ENCODE results near the gene MADCAM1. TPM values are rescaled to one million over a fixed set of nuclear protein-coding genes. Genes with fewer than 3 reads are reported as not detected.
A peak's percentile ranks its signal among the peaks of the same experiment; 100 is the strongest.

MADCAM1 gene
- total RNA-seq, 1 donor from 2014 or later: 0.40 TPM

- Mint-ChIP-seq H3K4me3 (no peak overlapping the region), H3K9me3 (no peaks in the 10 kb centered on the region), H3K4me1 (peaks cover 5% of the 10 kb centered on the region), H3K27me3 (peaks cover 16% of the 10 kb centered on the region), H3K27ac (no peak overlapping the region), H3K36me3 (ENCODE audit: low read depth) (no peaks in the 10 kb centered on the region)
- TF ChIP-seq, protein P1, sequence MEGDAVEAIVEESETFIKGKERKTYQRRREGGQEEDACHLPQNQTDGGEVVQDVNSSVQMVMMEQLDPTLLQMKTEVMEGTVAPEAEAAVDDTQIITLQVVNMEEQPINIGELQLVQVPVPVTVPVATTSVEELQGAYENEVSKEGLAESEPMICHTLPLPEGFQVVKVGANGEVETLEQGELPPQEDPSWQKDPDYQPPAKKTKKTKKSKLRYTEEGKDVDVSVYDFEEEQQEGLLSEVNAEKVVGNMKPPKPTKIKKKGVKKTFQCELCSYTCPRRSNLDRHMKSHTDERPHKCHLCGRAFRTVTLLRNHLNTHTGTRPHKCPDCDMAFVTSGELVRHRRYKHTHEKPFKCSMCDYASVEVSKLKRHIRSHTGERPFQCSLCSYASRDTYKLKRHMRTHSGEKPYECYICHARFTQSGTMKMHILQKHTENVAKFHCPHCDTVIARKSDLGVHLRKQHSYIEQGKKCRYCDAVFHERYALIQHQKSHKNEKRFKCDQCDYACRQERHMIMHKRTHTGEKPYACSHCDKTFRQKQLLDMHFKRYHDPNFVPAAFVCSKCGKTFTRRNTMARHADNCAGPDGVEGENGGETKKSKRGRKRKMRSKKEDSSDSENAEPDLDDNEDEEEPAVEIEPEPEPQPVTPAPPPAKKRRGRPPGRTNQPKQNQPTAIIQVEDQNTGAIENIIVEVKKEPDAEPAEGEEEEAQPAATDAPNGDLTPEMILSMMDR (IDR thresholded peaks at IDR 0.05): no peak
- ATAC-seq (ENCODE audit: low read depth) (no peak), DNase-seq (no peak)
- ChIA-PET CTCF (no interaction called here), POLR2A (no interaction called here)
- intact Hi-C loops (cut with micrococcal nuclease): no loop called here
Measured at GRCh38 chr19:457636-458035, 38.6 kb upstream of the MADCAM1 start.

DNA sequence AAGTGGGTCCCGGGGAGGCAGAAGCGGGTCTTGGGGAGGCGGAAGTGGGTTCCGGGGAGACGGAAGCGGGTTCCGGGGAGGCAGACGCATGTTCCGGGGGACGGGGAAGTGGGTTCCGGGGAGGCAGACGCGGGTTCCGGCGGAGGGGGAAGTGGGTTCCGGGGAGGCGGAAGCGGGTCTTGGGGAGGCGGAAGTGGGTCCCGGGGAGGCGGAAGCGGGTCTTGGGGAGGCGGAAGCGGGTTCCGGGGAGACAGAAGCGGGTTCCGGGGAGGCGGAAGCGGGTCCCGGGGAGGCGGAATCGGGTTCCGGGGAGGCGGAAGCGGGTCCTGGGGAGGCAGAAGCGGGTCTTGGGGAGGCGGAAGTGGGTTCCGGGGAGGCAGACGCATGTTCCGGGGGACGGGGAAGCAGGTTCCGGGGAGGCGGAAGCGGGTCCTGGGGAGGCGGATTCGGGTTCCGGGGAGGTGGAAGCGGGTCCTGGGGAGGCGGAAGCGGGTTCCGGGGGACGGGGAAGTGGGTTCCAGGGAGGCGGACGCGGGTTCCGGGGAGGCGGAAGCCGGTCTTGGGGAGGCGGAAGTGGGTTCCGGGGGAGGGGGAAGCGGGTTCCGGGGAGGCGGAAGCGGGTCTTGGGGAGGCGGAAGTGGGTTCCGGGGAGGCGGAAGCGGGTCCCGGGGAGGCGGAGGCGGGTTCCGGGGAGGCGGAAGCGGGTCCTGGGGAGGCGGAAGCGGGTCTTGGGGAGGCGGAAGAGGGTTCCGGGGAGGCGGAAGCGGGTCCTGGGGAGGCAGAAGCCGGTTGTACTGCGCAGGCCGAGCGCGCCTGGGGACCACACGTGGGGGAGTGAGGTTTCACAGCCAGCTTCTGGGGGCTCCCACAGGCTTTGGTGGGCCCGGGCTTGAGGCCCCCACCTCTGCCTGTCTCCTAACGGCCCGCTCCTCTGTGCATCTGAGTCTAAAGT, 37.9 kb upstream of the MADCAM1 start:
- DNase-seq (no peak), ATAC-seq (ENCODE audit: low read depth) (no peak)
- ChIA-PET POLR2A (no interaction called here), CTCF (no interaction called here)
- Mint-ChIP-seq H3K4me3 (no peak overlapping the region), H3K36me3 (ENCODE audit: low read depth) (no peaks in the 10 kb centered on the region), H3K9me3 (no peaks in the 10 kb centered on the region), H3K4me1 (peaks cover 5% of the 10 kb centered on the region), H3K27ac (no peak overlapping the region), H3K27me3 (peaks cover 16% of the 10 kb centered on the region)
- TF ChIP-seq, protein P1 (IDR thresholded peaks at IDR 0.05): no peak
- intact Hi-C loops (cut with micrococcal nuclease): no loop called here

DNA sequence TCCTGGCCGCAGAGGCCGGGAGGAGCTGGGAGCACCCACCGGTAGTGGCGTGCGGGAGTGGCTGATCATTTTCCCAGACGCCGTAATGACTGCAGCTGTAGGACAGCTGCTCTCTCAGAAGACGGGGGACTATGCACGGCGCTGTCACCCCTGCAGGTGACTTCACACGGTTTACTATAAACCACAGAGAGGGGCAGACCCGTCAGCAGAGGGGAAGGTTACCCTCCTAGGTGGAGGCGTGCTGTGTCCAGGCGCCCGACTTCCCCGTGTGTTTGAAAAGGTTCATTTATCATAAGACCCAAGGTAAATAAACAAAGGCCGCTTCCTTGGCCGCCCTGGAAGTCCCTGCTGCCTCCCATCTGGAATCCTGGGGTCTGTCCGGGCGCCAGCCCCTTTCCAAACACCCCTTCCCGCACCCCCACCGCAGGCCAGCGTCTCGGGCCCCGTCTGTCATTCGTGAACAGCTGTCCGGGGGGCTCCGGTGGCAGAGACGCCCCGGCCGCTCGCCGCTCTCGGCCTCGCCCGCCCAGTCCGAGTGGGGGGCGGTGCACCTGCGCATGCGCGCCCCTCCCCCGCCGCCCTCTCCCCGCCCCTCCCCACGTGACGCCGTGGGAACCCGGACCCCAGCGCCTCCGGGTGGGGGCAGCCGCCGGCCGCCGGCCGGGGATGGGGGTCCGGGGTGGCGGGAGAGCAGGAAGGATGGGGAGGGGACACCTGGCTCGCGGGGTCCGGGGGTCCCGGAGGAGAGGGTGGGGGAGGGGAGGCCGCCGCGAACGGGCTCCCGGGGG, 36.4 kb upstream of the MADCAM1 start:
- POLR2A ChIA-PET: no interaction called here

DNA sequence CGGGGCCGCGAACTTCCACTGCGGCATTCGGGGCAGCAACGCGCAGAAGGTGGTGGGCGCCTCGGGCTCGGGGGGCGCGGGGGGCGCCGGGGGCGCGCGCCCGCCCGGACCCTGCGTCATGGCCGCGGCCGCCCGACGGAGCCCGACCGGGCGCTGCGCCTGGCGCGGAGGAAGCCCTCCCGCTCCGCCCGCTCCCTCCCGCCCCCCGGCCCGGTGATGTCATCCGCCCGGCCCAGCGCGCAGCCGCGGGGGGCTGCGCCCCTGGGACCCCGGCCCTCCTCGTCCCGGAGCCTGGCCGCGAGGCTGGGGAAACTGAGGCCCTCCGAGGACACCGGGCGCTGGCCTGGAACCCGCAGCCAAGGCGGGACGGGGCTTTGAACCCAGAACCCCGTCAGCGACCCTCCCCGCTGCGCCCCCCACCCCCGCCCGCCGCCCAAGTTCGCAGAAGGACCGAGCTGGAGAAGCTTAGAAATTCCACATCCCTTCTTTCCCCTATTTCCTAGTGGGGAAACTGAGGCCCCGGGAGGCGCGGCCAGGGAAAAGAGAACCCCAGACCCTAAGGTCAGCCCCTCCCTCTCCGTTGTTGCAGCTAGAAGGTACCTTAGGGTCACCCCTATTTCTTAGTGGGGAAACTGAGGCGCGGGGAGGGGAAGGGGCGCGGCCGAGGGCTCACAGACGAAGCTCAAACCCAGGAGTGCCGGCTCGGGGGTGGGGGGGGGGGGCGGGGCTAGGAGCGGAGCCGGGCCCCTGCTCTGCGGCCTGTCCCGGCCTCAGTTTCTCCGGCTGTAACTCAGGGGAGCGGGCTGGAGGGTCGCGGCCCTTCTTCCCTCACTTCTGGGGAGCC, 35.2 kb upstream of the MADCAM1 start, which contains the start of gene SHC2:
Gene SHC2, minus strand, starts transcription at position 157 of the 844 bp plus-strand sequence. Its CDS starts 37 bp downstream, at position 120.
- intact Hi-C loops (cut with micrococcal nuclease): no loop called here
- Mint-ChIP-seq H3K27ac (no peak within 1 kb of the TSS), H3K9me3 (peaks cover 2% of the 10 kb centered on the region), H3K4me3 (peak within 1 kb of the TSS; percentile 59), H3K4me1 (peaks cover 5% of the 10 kb centered on the region), H3K36me3 (ENCODE audit: low read depth) (no peaks in the 10 kb centered on the region), H3K27me3 (peaks cover 16% of the 10 kb centered on the region)
- TF ChIP-seq, protein P1 (IDR thresholded peaks at IDR 0.05): no peak
- ChIA-PET POLR2A (interaction anchor here (0.6 kb wide), 2 partner anchors 27 to 88 kb away, joined by 3 to 4 read pairs; no protein-coding TSS in a partner anchor), CTCF (no interaction called here)
- ATAC-seq (ENCODE audit: low read depth) (no peak), DNase-seq (no peak)

More for the DNA sequence above, 36.4 kb upstream of the MADCAM1 start:
- Mint-ChIP-seq H3K4me3 (peak overlapping the region; percentile 59), H3K36me3 (ENCODE audit: low read depth) (no peaks in the 10 kb centered on the region), H3K4me1 (peaks cover 5% of the 10 kb centered on the region), H3K27me3 (peaks cover 16% of the 10 kb centered on the region), H3K9me3 (peaks cover 2% of the 10 kb centered on the region), H3K27ac (no peak overlapping the region)
- CTCF ChIA-PET: no interaction called here
- intact Hi-C loops (cut with micrococcal nuclease): no loop called here
- TF ChIP-seq, protein P1 (IDR thresholded peaks at IDR 0.05): no peak
- ATAC-seq (ENCODE audit: low read depth): no peak
- no peak for DNase-seq
